ENCODE results near the gene LIME1.

- TF ChIP-seq, protein P1, sequence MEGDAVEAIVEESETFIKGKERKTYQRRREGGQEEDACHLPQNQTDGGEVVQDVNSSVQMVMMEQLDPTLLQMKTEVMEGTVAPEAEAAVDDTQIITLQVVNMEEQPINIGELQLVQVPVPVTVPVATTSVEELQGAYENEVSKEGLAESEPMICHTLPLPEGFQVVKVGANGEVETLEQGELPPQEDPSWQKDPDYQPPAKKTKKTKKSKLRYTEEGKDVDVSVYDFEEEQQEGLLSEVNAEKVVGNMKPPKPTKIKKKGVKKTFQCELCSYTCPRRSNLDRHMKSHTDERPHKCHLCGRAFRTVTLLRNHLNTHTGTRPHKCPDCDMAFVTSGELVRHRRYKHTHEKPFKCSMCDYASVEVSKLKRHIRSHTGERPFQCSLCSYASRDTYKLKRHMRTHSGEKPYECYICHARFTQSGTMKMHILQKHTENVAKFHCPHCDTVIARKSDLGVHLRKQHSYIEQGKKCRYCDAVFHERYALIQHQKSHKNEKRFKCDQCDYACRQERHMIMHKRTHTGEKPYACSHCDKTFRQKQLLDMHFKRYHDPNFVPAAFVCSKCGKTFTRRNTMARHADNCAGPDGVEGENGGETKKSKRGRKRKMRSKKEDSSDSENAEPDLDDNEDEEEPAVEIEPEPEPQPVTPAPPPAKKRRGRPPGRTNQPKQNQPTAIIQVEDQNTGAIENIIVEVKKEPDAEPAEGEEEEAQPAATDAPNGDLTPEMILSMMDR (IDR thresholded peaks at IDR 0.05; ENCODE audit: low read depth, low read length, missing input control) = no peak
- TF ChIP-seq MAX (IDR thresholded peaks at IDR 0.05) (no peak), TAF1 (conservative IDR thresholded peaks at IDR 0.05) (no peak), REST (IDR thresholded peaks at IDR 0.05) (no peak), FOXA1 (IDR thresholded peaks at IDR 0.05) (no peak)
- TF ChIP-seq, protein P2, sequence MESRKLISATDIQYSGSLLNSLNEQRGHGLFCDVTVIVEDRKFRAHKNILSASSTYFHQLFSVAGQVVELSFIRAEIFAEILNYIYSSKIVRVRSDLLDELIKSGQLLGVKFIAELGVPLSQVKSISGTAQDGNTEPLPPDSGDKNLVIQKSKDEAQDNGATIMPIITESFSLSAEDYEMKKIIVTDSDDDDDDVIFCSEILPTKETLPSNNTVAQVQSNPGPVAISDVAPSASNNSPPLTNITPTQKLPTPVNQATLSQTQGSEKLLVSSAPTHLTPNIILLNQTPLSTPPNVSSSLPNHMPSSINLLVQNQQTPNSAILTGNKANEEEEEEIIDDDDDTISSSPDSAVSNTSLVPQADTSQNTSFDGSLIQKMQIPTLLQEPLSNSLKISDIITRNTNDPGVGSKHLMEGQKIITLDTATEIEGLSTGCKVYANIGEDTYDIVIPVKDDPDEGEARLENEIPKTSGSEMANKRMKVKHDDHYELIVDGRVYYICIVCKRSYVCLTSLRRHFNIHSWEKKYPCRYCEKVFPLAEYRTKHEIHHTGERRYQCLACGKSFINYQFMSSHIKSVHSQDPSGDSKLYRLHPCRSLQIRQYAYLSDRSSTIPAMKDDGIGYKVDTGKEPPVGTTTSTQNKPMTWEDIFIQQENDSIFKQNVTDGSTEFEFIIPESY (IDR thresholded peaks at IDR 0.05) = no peak
Observed at GRCh38 chr20:63765082-63765873, 28.8 kb downstream of the LIME1 start.

Measured in liver (tissue), 3 donors.